HCEC 1CT (cell line): ENCODE results near the gene PIGU.
"Not testable (repeated sequence)": the region's sequence is repeated elsewhere in the genome, so short reads cannot be mapped to it uniquely, and the experiment has no call there.

ENCODE experiments used
- DNase-seq: peaks from one replicate; pipeline ENCODE4 v3.0.0-alpha.2; 2017

Gene PIGU

GRCh38 chr20:34658654-34659053 is 18.2 kb downstream of the PIGU start:
- DNase-seq, result not testable (repeated sequence)

DNA sequence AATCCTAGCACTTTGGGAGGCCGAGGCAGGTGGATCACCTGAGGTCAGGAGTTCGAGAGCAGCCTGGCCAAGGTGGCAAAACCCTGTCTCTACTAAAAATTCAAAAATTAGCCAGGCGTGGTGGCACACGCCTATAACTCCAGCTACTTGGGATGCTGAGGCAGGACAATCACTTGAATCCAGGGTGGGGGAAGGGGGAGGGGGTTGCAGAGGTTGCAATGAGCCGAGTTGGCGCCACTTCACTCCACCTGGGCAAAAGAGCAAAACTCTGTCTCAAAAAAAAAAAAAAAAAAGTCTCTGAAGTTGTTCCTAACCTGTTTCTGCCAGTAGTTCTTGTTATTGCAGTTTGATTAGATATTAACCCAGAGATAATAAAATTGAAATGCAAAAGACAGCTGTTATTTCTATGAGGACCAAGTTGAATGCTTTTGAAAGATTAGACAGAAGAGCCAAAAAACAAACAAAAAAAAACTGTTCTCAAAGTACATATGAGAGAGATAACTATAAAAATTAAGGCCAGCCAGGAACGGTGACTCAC is 22.6 kb downstream of the PIGU start:
- no peak for DNase-seq

DNA sequence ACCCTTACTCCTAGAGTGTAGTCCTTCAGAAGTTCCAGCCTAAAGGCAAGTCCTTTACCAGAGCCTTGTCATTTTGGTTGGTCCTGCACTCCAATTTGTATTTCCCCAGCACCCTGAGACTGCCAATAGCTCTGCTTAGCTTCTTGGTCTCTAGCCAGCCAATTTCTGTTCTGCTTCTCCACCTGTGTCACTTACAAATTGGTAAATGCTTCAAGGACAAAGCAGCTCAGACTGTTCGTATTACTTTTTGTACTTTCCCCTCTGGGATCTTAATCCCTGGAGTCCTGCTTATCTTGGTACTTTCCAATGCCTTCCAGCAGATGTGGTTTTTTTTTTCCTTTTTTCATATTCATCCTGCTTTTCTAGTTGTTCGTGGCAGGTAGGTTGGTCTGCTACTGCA is 25.7 kb downstream of the PIGU start:
- no peak for DNase-seq

- DNase-seq, result no peak
These were observed 29.2 kb downstream of the PIGU start for GRCh38 chr20:34647737-34648136.

DNA sequence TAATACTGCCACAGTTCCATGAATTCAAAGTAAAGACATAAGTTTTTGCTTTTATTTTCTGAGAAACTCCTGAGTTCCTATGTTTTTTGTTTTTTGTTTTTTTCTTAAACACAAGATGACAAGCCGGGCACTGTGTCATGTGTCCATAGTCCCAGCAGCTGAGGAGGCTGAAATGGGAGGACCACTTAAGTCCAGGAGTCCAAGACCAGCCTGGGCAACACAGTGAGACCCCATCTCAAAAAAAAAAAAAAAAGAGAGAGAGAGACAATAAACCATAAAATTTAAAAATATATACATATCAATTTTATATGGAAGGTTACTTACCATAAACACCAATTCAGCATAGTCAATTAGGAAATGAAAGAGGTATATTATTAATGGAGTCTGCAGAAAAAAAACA is 31.9 kb downstream of the PIGU start:
- DNase-seq, result no peak

- no peak for DNase-seq
These were observed 32.5 kb downstream of the PIGU start for GRCh38 chr20:34644345-34644744.

GRCh38 chr20:34643928-34644327 is 33.0 kb downstream of the PIGU start:
- DNase-seq, result peak; percentile 71

DNA sequence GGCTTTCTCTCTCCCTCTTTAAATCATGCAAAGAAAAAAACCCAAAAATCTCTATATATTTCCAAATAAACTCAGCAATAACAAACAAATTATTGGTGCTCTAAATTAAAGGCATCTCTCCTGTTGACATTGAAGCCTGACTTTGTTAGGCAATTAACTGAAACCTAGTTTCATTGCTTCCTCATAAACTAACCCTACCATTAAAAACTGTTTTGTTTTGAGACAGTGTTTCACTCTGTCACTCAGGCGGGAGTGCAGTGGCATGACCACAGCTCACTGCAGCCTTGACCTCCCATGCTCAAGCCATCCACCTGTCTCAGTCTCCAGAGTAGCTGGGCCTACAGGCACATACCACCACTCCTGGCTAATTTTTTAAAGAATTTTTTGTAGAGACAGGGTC is 34.9 kb downstream of the PIGU start:
- no peak for DNase-seq

- DNase-seq, result no peak
These were observed 37.1 kb downstream of the PIGU start for GRCh38 chr20:34639755-34640222.

- DNase-seq, result no peak
These were observed 38.4 kb downstream of the PIGU start for GRCh38 chr20:34638532-34638931.

DNA sequence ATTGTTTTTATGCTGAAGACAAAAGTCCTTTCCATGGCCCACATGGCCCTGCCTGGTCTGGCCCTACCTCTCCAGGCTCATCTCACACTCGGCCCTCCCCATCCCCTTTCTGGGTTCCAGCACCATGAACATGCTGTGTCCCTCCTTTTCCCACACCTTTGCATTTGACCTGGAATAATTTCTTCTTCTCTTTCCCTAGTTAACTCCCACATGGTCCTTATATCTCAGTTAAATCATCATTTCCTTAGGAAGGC is 38.9 kb downstream of the PIGU start:
- no peak for DNase-seq

DNA sequence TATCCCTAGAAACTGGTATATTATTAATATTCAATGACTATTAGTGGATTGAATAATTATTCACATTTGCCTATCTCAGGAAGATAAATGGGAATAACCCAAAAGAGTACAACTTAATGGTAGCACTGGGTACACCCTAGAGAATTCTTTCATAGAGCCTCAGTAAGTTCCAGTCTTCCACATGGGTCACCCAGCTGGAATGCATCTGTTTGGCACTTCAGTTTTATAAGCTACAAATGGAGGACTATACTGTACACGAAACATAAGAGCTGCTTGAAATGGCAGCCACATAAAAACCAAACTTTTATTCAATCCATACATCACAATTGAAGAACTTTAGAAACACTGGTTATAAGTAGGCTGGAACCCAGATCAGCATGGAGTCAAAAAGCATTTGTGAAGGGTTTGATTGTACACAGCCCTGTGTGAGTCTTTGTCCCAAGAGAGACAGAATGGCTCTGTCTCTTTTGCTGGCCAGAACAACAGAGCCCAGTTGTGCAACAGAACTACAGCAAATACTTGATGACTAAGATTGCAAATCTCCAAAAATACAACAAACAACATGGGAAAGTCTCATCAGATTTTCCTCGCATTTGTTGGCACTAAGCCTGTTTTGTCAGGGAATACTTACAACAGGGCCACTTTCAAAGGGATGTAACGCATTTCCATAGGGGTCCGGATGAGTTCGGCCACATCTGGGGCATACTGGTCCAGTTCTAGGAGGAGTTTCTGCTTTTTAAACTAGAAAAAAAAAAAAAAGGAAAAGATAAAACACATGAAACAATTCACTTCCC is 39.5 kb downstream of the PIGU start:
- peak; percentile 86 for DNase-seq

DNA sequence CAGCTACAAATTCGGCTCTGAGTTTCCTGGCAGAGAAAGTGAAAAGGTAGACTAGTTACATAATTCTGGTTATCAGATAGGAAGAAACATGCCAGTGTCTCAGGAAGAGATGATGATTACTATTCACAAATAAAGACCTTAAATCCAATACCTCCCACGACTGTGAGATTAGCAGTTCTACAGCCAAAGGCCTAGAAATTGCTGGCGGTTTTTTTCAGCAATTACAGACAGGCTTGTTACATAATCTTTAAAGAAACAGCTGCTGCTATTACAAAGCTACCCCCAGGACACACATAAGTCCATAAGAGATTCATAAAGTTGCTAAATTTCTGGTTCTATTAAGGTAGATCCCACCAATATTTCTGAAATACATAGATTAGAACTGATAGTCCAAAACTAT is 40.2 kb downstream of the PIGU start:
- no peak for DNase-seq

DNA sequence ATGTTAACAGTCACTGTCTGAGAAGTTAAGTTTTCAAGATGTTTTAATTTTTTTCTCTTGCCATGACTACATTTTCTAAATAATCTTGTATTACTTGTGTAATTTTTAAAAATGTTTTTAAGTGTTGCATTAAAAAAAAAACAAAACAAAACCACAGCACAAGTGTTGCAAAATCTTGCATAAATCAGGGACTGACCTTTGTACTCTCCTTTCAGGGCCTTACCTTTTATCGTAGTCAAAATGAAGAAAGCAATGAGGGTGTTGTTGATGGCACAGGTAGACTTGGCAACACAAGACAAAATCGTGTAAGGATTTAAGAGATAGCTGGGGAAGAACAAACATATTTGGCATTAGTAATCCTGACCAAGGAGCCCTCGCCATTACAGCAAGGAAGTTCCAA is 42.5 kb downstream of the PIGU start:
- DNase-seq, result no peak

GRCh38 chr20:34632870-34633452 is 43.9 kb downstream of the PIGU start:
- no peak for DNase-seq

DNA sequence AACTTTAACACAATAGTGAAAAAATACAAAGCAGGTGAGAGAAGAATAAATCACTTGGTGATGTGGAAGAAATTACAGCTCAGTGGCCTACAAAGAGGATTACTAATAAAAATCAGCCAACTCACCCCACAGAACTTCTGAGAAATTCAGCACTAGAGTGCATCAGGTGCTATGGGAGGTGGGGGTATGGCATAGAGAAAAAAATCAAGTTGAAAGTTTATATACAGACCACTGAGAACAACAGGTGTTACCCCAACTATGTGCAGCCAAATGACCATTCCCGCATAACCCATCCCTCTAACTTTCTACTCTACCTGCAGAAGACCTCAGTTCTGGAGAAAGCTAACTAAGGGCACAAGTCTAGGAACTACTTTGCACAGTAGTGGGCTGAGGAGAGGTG is 47.0 kb downstream of the PIGU start:
- DNase-seq, result no peak

GRCh38 chr20:34629342-34629741 is 47.5 kb downstream of the PIGU start:
- no peak for DNase-seq

DNA sequence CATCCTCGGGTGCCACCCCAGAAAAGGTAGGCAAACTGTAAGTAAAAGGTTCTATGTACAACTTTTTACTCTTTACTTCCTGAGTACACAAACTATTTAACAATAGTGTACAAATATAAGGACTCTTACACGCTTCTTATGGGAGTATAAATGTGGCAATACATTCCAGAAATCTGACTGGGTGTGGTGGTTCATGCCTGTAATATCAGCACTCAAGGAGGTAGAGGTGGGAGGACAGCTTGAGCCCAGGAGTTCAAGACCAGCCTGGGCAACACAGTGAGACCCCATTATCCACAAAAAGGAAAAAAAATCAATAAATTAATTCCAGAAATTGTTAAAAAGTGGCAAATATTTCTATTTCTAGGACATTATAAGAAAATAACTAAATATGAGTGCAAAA is 48.9 kb downstream of the PIGU start:
- DNase-seq, result no peak

DNA sequence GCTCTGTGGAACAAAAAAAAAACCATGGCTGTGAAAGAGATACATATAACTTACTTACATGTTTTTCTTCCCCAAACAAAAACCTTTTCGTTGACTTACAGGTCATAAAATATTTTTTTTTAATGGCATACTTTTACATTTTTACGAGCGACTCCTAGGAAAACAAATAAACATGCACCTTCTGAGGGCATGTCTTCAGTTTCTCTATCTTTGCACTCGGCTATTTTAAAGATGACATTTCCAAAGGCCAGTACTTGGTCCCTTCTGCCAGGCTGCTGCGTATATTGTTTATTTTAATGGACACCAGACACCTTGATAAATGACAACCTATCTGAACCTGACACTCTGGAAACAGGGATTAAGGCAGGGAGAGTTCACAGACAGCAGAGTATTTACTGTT is 49.4 kb downstream of the PIGU start:
- no peak for DNase-seq

DNA sequence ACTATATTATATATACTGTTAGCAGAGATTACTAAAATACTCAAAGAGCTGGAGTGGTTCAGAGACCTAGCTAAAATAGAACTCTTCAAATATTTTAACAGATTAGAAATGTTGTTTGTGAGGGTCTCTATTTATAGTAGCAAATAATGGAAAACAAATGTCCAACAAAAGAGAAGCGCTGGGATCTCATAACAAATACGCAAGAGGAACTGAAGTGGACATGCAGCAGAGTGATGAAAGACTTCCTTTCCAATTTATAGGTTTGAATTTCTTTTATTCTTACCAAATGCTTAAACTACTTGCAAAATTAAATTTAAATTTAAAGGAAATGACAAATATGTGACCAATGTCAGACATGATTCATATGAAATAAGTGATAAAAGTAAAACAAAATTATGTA is 49.9 kb downstream of the PIGU start:
- DNase-seq, result no peak

- no peak for DNase-seq
These were observed 52.3 kb downstream of the PIGU start for GRCh38 chr20:34624629-34625028.

GRCh38 chr20:34622821-34623451 is 54.0 kb downstream of the PIGU start:
- no peak for DNase-seq

GRCh38 chr20:34621383-34622367 is 55.2 kb downstream of the PIGU start:
- peak; percentile 59 for DNase-seq
